WTC11 (cell line): ENCODE measurements around the gene PRR20A. TPM values are rescaled to one million over a fixed set of nuclear protein-coding genes. Genes with fewer than 3 reads are reported as not detected.
"Not testable (repeated sequence)": the region's sequence is repeated elsewhere in the genome, so short reads cannot be mapped to it uniquely, and the experiment has no call there.

Source experiments
- ATAC-seq: fragments of 200-7000 bp; cut with Tn5 transposase; 2 replicates; pipeline ENCODE4 v1.10.0; 2021; ENCODE audit warnings: mild to moderate bottlenecking, moderate library complexity
- CTCF ChIA-PET: fragments of 300-600 bp; sonication (Branson Sonifier 250); formaldehyde crosslinking; loops from one replicate; lab custom pipeline; 2021; ENCODE audit warnings: antibody characterized with exemption; lab: Charles Lee
- POLR2A ChIA-PET: fragments of 350-600 bp; sonication (Branson Sonifier 250); formaldehyde crosslinking; loops from one replicate; lab custom pipeline; 2021; ENCODE audit warnings: antibody characterized with exemption; lab: Charles Lee
- DNase-seq: peaks from one replicate; pipeline ENCODE4 v3.0.0; 2021; ENCODE audit warnings: low spot score
- H3K27ac Mint-ChIP-seq: 2 replicates; pipeline ENCODE4 v1.8.0; 2021; ENCODE audit warnings: mixed read lengths
- H3K27me3 Mint-ChIP-seq: 2 replicates; pipeline ENCODE4 v1.8.0; 2021; ENCODE audit warnings: low read depth, mild to moderate bottlenecking, moderate library complexity, mixed read lengths
- H3K36me3 Mint-ChIP-seq: 2 replicates; pipeline ENCODE4 v1.8.0; 2021; ENCODE audit warnings: mixed read lengths
- H3K4me1 Mint-ChIP-seq: 2 replicates; pipeline ENCODE4 v1.8.0; 2022; ENCODE audit warnings: mixed read lengths
- H3K4me3 Mint-ChIP-seq: 2 replicates; pipeline ENCODE4 v1.8.0; 2021; ENCODE audit warnings: mild to moderate bottlenecking, moderate library complexity, mixed read lengths
- H3K9me3 Mint-ChIP-seq: 2 replicates; pipeline ENCODE4 v1.8.0; 2021; ENCODE audit warnings: mixed read lengths
- CREB1 ChIP-seq: sonication (generic); formaldehyde crosslinking; IDR thresholded peaks from 2 replicates; pipeline ENCODE4 v1.8.0; 2023; ENCODE audit warnings: mild to moderate bottlenecking, missing genetic modification reagents
- ESRRA ChIP-seq: sonication (generic); formaldehyde crosslinking; IDR thresholded peaks from 2 replicates; pipeline ENCODE4 v1.8.1; 2022; ENCODE audit warnings: mild to moderate bottlenecking, missing genetic modification reagents, borderline replicate concordance
- ETV6 ChIP-seq: sonication (generic); formaldehyde crosslinking; IDR thresholded peaks from 2 replicates; pipeline ENCODE4 v1.8.1; 2022; ENCODE audit warnings: mild to moderate bottlenecking, missing genetic modification reagents
- FOXJ3 ChIP-seq: sonication (generic); formaldehyde crosslinking; IDR thresholded peaks from 2 replicates; pipeline ENCODE4 v1.9.0; 2021; ENCODE audit warnings: missing genetic modification reagents, mild to moderate bottlenecking, borderline replicate concordance
- FOXK1 ChIP-seq: sonication (generic); formaldehyde crosslinking; IDR thresholded peaks from 2 replicates; pipeline ENCODE4 v1.8.0; 2022; ENCODE audit warnings: mild to moderate bottlenecking, moderate library complexity, missing genetic modification reagents
- GABPB1 ChIP-seq: sonication (generic); formaldehyde crosslinking; IDR thresholded peaks from 2 replicates; pipeline ENCODE4 v1.8.1; 2023; ENCODE audit warnings: mild to moderate bottlenecking, missing genetic modification reagents
- GTF2I ChIP-seq: fragments of 250-450 bp; sonication (Bioruptor Pico); conservative IDR thresholded peaks from 2 replicates; pipeline ENCODE4 v1.4.0; 2021; ENCODE audit warnings: mild to moderate bottlenecking
- JUN ChIP-seq: sonication (generic); formaldehyde crosslinking; IDR thresholded peaks from 2 replicates; pipeline ENCODE4 v1.8.0; 2023; ENCODE audit warnings: mild to moderate bottlenecking, missing genetic modification reagents
- NR3C1 ChIP-seq: sonication (generic); formaldehyde crosslinking; conservative IDR thresholded peaks from 2 replicates; pipeline ENCODE4 v1.8.1; 2023; ENCODE audit warnings: low read depth, mild to moderate bottlenecking, missing genetic modification reagents
- TP53 ChIP-seq: sonication (generic); formaldehyde crosslinking; IDR thresholded peaks from 2 replicates; pipeline ENCODE4 v1.8.1; 2023; ENCODE audit warnings: mild to moderate bottlenecking, missing genetic modification reagents
- ZNF416 ChIP-seq: fragments of 250-450 bp; sonication (Bioruptor Pico); IDR thresholded peaks from 2 replicates; pipeline ENCODE4 v1.9.0; 2021; ENCODE audit warnings: mild to moderate bottlenecking, inconsistent platforms
- ZNF423 ChIP-seq: fragments of 250-450 bp; sonication (Bioruptor Pico); IDR thresholded peaks from 2 replicates; pipeline ENCODE4 v2.1.2; 2022; ENCODE audit warnings: mild to moderate bottlenecking, moderate library complexity
- total RNA-seq: library from RNA; stranded (reverse); gene quantifications from 3 replicates; pipeline ENCODE4 v1.2.3, GENCODE V29; 2021
- TF ChIP-seq, protein P1 (sequence below): fragments of 250-450 bp; sonication (Bioruptor Pico); IDR thresholded peaks from 2 replicates; pipeline ENCODE4 v2.1.2; 2022; ENCODE audit warnings: mild to moderate bottlenecking, moderate library complexity
- TF ChIP-seq, protein P2 (sequence below): sonication (generic); formaldehyde crosslinking; IDR thresholded peaks from 2 replicates; pipeline ENCODE4 v1.8.1; 2022; ENCODE audit warnings: low read depth, missing genetic modification reagents, borderline replicate concordance
- TF ChIP-seq, protein P3 (sequence below): fragments of 250-450 bp; sonication (Bioruptor Pico); IDR thresholded peaks from 2 replicates; pipeline ENCODE4 v1.9.0; 2021; ENCODE audit warnings: moderate library complexity, mild to moderate bottlenecking, inconsistent platforms, borderline replicate concordance
- TF ChIP-seq, protein P4 (sequence below): sonication (generic); formaldehyde crosslinking; IDR thresholded peaks from 2 replicates; pipeline ENCODE4 v1.8.1; 2023; ENCODE audit warnings: mild to moderate bottlenecking, moderate library complexity, missing genetic modification reagents
- TF ChIP-seq, protein P5 (sequence below): sonication (generic); formaldehyde crosslinking; IDR thresholded peaks from 2 replicates; pipeline ENCODE4 v1.8.0; 2022; ENCODE audit warnings: mild to moderate bottlenecking, missing genetic modification reagents
- TF ChIP-seq, protein P6 (sequence below): sonication (generic); formaldehyde crosslinking; IDR thresholded peaks from 2 replicates; pipeline ENCODE4 v1.8.1; 2023; ENCODE audit warnings: mild to moderate bottlenecking, missing genetic modification reagents

Gene PRR20A
- total RNA-seq, 1 experiment from 2014 or later, result not detected

DNA sequence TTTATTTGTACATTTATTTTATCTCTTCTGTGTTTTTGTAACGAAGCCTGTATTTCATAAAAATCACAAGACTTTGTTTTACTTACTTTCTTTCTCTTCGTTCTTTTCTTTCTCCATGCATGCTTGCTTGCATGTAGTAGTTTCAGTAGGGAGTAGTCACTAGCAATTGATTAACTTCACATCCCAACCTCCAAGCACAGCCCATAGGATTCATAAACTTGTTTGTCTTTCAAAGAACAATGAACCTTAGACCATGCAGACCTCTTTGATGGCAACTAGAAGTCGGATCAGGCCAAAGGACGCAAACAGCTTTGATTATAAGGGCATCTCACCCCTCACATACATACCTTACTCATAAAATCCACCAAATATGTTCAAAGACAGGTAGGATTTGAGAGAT lies 3.1 kb upstream of the PRR20A start:
- Mint-ChIP-seq H3K27me3 (no peaks in the 10 kb centered on the region), H3K27ac (no peak overlapping the region), H3K9me3 (no peaks in the 10 kb centered on the region), H3K4me3 (no peak overlapping the region), H3K36me3 (no peaks in the 10 kb centered on the region)
- CTCF ChIA-PET, result no interaction called here
- TF ChIP-seq, protein P1, sequence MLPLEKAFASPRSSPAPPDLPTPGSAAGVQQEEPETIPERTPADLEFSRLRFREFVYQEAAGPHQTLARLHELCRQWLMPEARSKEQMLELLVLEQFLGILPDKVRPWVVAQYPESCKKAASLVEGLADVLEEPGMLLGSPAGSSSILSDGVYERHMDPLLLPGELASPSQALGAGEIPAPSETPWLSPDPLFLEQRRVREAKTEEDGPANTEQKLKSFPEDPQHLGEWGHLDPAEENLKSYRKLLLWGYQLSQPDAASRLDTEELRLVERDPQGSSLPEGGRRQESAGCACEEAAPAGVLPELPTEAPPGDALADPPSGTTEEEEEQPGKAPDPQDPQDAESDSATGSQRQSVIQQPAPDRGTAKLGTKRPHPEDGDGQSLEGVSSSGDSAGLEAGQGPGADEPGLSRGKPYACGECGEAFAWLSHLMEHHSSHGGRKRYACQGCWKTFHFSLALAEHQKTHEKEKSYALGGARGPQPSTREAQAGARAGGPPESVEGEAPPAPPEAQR, result no peak
- TF ChIP-seq TP53 (CRISPR knock-in tag) (no peak), GABPB1 (CRISPR knock-in tag) (no peak), ETV6 (no peak), FOXJ3 (CRISPR knock-in tag) (no peak), ZNF416 (no peak), JUN (CRISPR knock-in tag) (no peak)
- TF ChIP-seq, all 79 proteins: peak for 0
- DNase-seq (no peak), ATAC-seq (no peak)
- POLR2A ChIA-PET, result no interaction called here
- H3K4me1 Mint-ChIP-seq, result no peaks in the 10 kb centered on the region

DNA sequence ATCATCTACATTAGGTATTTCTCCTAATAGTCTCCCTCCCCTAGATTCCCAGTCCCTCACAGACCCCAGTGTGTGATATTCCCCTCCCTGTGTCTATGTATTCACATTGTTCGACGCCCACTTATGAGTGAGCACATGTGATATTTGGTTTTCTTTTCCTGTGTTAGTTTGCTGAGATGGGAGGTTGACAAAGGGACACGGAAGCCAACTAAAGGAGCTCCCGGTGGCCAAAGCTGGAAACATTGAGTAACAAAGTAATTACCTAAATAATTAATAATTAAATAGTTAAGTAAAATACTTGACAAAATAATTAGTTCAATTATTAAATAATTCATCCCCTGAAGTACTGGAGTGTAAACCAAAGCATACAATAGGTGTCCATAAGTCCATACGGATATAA lies 1.7 kb upstream of the PRR20A start:
- CTCF ChIA-PET, result no interaction called here
- no peak overlapping the region for H3K4me3 Mint-ChIP-seq
- no peak for DNase-seq

DNA sequence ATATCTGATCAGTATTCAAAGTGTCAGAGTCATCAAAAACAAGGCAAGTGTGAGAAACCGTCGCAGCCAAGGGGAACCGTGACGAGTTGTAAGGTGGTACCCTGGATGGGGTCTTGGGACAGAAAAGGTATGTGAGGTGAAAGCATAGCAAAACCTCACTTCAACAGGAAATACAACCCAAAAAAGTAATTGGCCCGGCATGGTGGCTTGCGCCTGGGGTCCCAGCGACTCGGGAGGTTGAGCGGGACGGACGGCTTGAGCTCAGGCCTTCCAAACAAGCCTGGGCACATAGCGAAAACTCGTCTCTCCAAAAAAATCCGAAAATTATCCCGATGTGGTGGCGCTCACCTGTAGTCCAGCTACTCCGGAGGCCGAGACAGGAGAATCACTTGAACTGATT lies 937 bp upstream of the PRR20A start:
- H3K27me3 Mint-ChIP-seq, H3K4me3 Mint-ChIP-seq, H3K36me3 Mint-ChIP-seq, POLR2A ChIA-PET, H3K9me3 Mint-ChIP-seq, H3K27ac Mint-ChIP-seq, DNase-seq, ATAC-seq, H3K4me1 Mint-ChIP-seq, CTCF ChIA-PET: not testable (repeated sequence)

More for the DNA sequence above, 1.7 kb upstream of the PRR20A start:
- no peaks in the 10 kb centered on the region for H3K27me3 Mint-ChIP-seq
- no peak for ATAC-seq
- H3K36me3 Mint-ChIP-seq, result no peaks in the 10 kb centered on the region
- H3K4me1 Mint-ChIP-seq, result no peaks in the 10 kb centered on the region
- POLR2A ChIA-PET, result no interaction called here
- H3K9me3 Mint-ChIP-seq, result no peaks in the 10 kb centered on the region
- no peak overlapping the region for H3K27ac Mint-ChIP-seq
- TF ChIP-seq FOXK1 (CRISPR knock-in tag), result no peak
- TF ChIP-seq CREB1 (CRISPR knock-in tag), result no peak
- TF ChIP-seq GTF2I (CRISPR knock-in tag), result no peak
- TF ChIP-seq, protein P2, sequence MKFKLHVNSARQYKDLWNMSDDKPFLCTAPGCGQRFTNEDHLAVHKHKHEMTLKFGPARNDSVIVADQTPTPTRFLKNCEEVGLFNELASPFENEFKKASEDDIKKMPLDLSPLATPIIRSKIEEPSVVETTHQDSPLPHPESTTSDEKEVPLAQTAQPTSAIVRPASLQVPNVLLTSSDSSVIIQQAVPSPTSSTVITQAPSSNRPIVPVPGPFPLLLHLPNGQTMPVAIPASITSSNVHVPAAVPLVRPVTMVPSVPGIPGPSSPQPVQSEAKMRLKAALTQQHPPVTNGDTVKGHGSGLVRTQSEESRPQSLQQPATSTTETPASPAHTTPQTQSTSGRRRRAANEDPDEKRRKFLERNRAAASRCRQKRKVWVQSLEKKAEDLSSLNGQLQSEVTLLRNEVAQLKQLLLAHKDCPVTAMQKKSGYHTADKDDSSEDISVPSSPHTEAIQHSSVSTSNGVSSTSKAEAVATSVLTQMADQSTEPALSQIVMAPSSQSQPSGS (CRISPR knock-in tag), result no peak
- TF ChIP-seq, protein P3, sequence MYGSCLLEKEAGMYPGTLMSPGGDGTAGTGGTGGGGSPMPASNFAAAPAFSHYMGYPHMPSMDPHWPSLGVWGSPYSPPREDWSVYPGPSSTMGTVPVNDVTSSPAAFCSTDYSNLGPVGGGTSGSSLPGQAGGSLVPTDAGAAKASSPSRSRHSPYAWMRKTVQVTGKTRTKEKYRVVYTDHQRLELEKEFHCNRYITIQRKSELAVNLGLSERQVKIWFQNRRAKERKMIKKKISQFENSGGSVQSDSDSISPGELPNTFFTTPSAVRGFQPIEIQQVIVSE (CRISPR knock-in tag), result no peak
- TF ChIP-seq ZNF423 (CRISPR knock-in tag), result no peak
- TF ChIP-seq, protein P4, sequence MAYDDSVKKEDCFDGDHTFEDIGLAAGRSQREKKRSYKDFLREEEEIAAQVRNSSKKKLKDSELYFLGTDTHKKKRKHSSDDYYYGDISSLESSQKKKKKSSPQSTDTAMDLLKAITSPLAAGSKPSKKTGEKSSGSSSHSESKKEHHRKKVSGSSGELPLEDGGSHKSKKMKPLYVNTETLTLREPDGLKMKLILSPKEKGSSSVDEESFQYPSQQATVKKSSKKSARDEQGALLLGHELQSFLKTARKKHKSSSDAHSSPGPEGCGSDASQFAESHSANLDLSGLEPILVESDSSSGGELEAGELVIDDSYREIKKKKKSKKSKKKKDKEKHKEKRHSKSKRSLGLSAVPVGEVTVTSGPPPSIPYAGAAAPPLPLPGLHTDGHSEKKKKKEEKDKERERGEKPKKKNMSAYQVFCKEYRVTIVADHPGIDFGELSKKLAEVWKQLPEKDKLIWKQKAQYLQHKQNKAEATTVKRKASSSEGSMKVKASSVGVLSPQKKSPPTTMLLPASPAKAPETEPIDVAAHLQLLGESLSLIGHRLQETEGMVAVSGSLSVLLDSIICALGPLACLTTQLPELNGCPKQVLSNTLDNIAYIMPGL (CRISPR knock-in tag), result no peak
- TF ChIP-seq NR3C1 (CRISPR knock-in tag), result no peak
- TF ChIP-seq, protein P5, sequence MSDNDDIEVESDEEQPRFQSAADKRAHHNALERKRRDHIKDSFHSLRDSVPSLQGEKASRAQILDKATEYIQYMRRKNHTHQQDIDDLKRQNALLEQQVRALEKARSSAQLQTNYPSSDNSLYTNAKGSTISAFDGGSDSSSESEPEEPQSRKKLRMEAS (CRISPR knock-in tag), result no peak
- no peak for TF ChIP-seq ETV6
- TF ChIP-seq, protein P6, sequence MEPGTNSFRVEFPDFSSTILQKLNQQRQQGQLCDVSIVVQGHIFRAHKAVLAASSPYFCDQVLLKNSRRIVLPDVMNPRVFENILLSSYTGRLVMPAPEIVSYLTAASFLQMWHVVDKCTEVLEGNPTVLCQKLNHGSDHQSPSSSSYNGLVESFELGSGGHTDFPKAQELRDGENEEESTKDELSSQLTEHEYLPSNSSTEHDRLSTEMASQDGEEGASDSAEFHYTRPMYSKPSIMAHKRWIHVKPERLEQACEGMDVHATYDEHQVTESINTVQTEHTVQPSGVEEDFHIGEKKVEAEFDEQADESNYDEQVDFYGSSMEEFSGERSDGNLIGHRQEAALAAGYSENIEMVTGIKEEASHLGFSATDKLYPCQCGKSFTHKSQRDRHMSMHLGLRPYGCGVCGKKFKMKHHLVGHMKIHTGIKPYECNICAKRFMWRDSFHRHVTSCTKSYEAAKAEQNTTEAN (CRISPR knock-in tag), result no peak
- no peak for TF ChIP-seq ESRRA (CRISPR knock-in tag)

DNA sequence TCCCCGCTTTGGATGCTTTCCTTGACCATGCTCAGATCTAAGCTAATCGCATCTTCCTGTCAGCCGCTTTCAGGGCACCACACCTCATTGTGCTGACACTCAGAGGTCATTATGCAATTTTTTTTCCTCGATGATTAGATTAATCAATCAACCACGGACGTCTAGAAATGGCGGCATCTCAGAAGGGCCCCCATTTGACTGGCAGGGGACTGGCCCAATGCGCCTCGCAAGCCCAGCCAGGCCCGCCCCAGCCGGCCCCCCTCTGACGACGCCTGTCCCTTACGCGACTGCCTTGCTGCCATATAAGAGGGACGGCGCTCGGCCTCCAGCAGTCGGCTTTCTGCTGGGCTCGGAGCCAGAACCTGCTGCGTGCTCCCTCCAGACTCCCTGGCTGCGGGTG lies 6.5 kb downstream of the PRR20A start, which contains the start of gene PRR20B:
Gene PRR20B, plus strand, starts transcription at position 301 of the 400 bp plus-strand sequence. CDS start 387 bp downstream, outside the sequence.
- CTCF ChIA-PET, H3K27ac Mint-ChIP-seq, DNase-seq, H3K36me3 Mint-ChIP-seq, H3K4me3 Mint-ChIP-seq, H3K27me3 Mint-ChIP-seq, ATAC-seq, H3K4me1 Mint-ChIP-seq, H3K9me3 Mint-ChIP-seq, POLR2A ChIA-PET: not testable (repeated sequence)

DNA sequence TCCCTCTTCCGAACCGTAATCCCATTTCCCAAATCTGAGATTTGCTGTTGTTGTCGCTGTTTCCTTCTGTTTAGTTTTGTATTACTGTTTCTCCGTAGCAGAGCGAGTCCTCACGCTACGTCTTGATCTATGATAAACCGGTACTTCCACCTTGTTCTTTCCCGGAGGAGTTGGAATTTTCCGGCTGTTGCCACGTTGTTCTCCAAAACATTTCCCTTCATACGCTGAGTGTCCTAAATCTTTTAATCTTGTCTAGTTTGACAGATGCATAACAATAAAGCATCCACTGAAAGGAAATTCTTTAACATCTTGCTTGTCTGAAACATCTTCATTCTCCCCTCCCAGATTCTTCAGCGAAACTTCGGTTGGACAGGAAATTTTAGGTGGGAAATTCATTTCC lies 7.4 kb downstream of the PRR20A start:
- H3K27ac Mint-ChIP-seq, H3K36me3 Mint-ChIP-seq, H3K27me3 Mint-ChIP-seq, H3K4me3 Mint-ChIP-seq, H3K9me3 Mint-ChIP-seq, H3K4me1 Mint-ChIP-seq, DNase-seq, CTCF ChIA-PET, POLR2A ChIA-PET, ATAC-seq: not testable (repeated sequence)

DNA sequence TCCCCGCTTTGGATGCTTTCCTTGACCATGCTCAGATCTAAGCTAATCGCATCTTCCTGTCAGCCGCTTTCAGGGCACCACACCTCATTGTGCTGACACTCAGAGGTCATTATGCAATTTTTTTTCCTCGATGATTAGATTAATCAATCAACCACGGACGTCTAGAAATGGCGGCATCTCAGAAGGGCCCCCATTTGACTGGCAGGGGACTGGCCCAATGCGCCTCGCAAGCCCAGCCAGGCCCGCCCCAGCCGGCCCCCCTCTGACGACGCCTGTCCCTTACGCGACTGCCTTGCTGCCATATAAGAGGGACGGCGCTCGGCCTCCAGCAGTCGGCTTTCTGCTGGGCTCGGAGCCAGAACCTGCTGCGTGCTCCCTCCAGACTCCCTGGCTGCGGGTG lies 13.0 kb downstream of the PRR20A start, which contains the start of gene PRR20C:
Gene PRR20C, plus strand, starts transcription at position 301 of the 400 bp plus-strand sequence. CDS start 387 bp downstream, outside the sequence.
- POLR2A ChIA-PET, DNase-seq, H3K4me3 Mint-ChIP-seq, CTCF ChIA-PET, H3K4me1 Mint-ChIP-seq, H3K27me3 Mint-ChIP-seq, ATAC-seq, H3K9me3 Mint-ChIP-seq, H3K36me3 Mint-ChIP-seq, H3K27ac Mint-ChIP-seq: not testable (repeated sequence)
